ENCODE measurements around the gene KRTAP12-3.
"Not testable (repeated sequence)": the region's sequence is repeated elsewhere in the genome, so short reads cannot be mapped to it uniquely, and the experiment has no call there.

The KRTAP12-3 gene

GRCh38 chr21:44686000-44686781, 28.5 kb downstream of the KRTAP12-3 start:
- no peak for DNase-seq

DNA sequence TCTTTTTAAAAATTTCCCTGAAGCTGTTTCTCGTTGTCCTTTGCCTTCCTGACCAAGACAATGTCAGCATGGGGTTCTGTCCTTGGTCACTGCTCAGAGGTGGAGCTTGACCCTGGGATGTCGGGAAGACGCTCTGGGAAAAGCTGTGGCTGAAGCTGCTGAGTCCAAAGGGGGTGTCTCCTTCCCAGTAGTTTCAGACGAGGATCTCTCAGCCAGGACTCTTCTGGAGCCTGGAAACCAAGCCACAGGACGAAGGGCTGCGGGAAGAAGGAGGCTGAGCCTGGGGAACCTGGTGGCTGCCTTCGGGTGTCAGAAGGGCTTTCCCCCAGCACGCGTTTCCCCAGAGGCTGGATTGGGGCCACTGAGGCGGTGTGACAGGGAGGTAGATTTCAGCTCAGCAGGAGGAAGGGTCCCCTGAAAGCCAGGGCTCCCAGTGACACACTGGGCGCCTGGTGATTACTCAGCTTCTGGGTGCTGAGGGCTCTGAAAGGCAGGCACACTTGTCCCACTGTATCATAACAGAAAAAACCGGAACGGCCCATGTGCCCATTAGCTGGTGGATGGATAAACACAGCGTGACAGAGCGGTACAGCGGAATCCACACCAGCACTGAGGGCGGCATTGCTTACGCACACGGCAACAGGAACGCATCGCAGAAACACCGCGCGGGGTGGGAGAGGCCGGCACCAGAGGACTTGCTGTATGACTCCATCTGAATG, 29.3 kb downstream of the KRTAP12-3 start:
- DNase-seq = no peak

- no peak for DNase-seq
These were observed 29.9 kb downstream of the KRTAP12-3 start for GRCh38 chr21:44687671-44688070.

- not testable (repeated sequence) for DNase-seq
These were observed 32.0 kb downstream of the KRTAP12-3 start for GRCh38 chr21:44689740-44690139.

DNA sequence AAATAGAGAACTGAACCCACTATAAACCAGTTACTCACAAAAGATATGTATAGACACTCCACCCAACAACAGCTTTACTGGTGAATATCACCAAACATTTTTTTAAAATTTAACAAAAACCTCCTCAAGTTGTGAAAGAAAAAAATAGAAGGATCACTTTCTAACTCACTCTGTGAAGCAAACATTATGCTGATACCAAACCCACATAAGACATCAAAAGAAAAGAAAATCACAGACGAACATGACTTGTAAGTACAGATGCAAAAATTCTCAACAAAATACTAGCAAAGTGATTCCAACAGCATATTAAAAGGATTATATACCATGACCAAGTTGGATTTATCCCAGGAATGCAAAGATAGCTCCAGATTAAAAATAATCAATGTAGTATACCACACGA, 34.0 kb downstream of the KRTAP12-3 start:
- DNase-seq = no peak

GRCh38 chr21:44692798-44693512, 35.2 kb downstream of the KRTAP12-3 start:
- DNase-seq = no peak

DNA sequence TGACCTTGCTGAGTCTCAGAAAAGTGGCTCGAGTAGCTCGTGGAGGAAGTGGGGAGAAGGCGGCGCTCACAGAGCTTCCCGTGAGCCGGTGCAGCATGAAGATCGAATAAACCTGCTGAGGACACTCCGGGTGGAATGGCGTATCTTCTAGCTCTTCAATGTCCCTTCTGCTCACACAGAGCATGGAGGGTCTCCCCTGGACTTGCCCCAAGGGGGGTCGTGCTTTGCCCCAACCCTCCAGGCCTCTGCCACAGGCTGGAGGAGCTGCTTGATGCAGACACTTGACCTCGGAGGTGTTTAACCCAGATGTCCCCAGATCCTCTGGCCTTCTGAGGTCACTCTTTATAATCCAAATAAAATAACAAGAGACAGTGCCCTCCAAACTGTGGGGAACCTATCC, 37.0 kb downstream of the KRTAP12-3 start:
- DNase-seq = no peak

- no peak for DNase-seq
These were observed 37.5 kb downstream of the KRTAP12-3 start for GRCh38 chr21:44695184-44695583.

- DNase-seq = no peak
These were observed 37.9 kb downstream of the KRTAP12-3 start for GRCh38 chr21:44695641-44696040.

- no peak for DNase-seq
These were observed 38.8 kb downstream of the KRTAP12-3 start for GRCh38 chr21:44696572-44696971.

DNA sequence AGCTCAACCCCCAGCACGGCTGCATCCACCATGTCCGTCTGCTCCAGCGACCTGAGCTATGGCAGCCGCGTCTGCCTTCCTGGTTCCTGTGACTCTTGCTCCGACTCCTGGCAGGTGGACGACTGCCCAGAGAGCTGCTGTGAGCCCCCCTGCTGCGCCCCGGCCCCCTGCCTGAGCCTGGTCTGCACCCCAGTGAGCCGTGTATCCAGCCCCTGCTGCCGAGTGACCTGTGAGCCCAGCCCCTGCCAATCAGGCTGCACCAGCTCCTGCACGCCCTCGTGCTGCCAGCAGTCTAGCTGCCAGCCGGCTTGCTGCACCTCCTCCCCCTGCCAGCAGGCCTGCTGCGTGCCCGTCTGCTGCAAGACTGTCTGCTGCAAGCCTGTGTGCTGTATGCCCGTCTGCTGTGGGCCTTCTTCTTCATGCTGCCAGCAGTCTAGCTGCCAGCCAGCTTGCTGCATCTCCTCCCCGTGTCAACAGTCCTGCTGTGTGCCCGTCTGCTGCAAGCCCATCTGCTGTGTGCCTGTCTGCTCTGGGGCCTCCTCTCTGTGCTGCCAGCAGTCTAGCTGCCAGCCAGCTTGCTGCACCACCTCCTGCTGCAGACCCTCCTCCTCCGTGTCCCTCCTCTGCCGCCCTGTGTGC, 39.6 kb downstream of the KRTAP12-3 start, which contains the start of gene KRTAP10-12:
Gene KRTAP10-12, plus strand, starts transcription at position 1 of the 639 bp plus-strand sequence. Its CDS starts 30 bp downstream, at position 31.
- DNase-seq = not testable (repeated sequence)

- DNase-seq = no peak
These were observed 40.3 kb downstream of the KRTAP12-3 start for GRCh38 chr21:44697811-44698734.

GRCh38 chr21:44699502-44700001, 41.8 kb downstream of the KRTAP12-3 start:
- no peak for DNase-seq

DNA sequence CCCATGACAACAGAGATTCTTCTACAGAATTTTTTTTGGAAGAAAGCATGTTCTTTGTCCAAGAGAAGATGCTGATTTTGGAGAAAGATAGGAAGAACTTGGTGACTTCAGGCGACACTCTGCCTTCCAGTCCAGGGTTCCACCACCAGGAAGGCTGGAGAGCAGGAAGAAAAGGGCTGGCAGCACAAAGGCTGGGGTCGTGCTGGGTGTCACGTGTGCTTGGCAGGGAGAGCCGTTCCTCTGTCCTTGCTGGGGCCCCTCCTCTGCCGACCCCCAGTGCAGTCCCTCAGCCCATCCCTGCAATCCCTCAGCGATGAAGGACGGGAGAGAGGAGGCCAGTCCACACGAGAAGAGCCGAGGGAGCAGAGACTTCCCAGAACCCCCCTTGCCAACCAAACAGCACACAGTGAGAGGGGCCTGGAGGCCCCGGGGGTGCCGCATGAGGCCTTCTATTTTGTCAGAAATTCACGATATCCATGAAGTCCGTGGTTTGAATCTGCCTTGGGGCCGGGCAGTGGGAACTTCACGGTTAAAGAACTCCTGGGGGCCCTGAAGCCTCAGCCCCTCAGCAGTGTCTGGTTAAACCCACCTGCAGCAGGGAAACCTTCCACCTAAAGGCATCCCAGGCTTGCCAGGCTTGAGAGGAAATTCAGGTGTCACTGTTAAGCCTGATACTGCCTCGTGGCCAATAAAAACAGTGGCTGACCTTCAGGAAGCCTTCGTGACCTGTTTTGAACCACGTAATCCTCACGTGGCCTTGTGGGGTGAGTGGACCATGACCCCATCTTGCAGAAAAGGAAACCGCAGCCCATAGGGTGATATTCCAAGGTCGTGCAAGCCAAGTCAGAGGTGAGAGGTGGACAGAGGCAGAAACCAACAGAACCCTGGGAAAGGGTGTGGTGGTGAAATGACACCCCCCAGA, 42.6 kb downstream of the KRTAP12-3 start:
- no peak for DNase-seq

DNA sequence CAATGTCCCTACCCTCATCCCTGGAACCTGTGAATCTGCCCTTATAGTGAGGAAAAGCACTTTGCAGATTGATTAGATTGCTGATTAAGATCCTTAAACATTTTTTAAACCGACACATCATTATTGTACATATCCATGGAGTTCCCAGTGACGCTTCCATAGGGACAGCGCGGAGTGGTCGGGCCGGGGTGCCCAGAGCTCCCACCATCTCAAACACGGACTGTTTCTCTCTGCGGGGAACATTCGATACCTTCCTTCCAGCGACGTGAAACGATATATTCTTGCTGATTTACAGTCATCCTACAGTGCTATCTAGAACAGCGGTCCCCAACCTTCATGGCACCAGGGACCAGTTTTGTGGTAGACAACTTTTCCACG, 43.3 kb downstream of the KRTAP12-3 start:
- DNase-seq = no peak

DNA sequence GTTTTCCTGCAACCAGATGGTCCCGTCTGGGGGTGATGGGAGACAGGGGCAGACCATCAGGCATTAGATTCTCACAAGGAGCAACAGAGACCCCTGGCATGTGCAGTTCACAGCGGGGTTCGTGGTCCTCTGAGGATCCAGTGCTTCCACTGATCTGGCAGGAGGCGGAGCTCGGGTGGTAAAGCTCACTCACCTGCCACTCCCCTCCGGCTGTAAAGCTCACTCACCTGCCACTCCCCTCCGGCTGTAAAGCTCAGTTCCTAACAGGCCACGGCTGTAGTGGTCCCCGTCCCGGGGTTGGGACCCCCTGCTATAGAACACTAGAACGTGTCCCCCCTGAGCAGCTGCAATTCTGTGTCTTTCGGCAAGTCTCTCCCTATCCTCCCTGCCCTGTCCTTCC, 43.8 kb downstream of the KRTAP12-3 start:
- no peak for DNase-seq

DNA sequence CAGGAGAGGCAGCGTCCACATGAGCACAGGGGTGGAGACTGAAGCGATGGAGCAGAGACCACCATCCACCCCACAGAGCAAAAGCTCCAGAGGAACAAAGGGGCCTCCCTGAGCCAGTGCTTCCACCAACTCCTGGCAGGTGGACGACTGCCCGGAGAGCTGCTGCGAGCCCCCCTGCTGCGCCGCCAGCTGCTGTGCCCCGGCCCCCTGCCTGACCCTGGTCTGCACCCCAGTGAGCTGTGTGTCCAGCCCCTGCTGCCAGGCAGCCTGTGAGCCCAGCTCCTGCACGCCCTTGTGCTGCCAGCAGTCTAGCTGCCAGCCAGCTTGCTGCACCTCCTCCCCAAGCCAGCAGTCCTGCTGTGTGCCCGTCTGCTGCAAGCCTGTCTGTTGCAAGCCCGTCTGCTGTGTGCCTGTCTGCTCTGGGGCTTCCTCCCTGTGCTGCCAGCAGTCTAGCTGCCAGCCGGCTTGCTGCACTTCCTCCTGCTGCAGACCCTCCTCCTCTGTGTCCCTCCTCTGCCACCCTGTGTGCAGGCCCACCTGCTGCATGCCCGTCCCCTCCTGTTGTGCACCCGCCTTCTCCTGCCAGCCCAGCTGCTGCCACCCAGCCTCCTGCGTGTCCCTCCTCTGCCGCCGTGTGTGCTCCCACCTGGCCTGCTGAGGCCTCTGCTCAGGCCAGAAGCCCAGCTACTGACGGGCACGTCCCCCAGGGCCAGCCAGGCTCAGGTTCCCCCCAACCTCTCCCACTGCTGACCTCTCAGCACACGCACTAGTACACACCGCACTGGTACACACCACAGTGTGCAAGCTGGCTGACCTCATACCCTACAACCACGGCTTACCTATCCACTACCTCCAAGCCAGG, 44.6 kb downstream of the KRTAP12-3 start:
- no peak for DNase-seq

DNA sequence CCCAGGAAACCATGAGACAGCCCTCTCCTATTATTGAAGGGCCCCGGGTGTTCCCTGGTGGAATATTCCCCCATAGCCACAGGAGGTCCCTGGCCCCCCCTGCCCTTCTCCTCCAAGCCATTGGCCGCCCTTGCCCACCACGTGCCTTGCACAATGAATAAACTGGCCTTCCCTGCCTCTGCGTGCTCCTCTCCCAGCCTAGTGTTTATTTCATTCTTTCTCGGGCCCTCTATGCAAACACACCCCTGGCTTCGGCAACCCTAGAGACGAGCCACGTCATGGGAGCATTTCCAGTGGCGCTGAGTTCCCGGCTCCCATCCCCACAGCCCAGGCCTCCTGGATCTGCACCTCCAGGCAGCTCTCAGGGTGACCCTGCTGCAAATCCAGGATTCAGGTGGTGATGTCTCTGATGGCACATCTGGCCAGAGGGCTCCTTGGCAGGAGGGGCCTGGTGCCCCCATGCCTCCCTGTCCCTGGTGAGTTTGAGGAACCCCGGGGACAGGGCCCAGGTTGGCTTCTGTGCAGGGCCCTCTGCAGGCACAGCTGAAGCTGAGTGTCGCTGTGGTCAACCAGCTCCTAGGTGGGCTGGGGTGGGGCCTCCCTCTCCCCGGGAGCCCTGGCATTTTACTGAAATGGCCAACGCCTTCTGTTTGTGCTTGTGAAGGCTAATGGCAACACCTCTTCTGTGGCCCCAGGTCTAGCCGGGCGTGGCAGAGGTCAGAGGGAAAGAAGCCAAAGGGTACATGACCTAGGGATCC, 45.4 kb downstream of the KRTAP12-3 start:
- DNase-seq = no peak
